ENCODE measurements around the gene CUL4A. TPM values are rescaled to one million over a fixed set of nuclear protein-coding genes. Genes with fewer than 3 reads are reported as not detected.

CUL4A gene
- polyA plus RNA-seq, 1 of the 3 experiments (the other 2 are of a cell fraction) = 51.2 TPM

- TF ChIP-seq NFIC (IDR thresholded peaks at IDR 0.05; ENCODE audit: borderline replicate concordance) (0 out of 2 replicates have a peak, but pooled peaks have one; percentile 33), TEAD4 (IDR thresholded peaks at IDR 0.05; ENCODE audit: borderline replicate concordance, insufficient read depth) (peak; percentile 91), SIN3A (IDR thresholded peaks at IDR 0.05; ENCODE audit: borderline replicate concordance, low read depth, low read length) (peak; percentile 79; the same call in 1 of the 2 replicates), PBX3 (IDR thresholded peaks at IDR 0.05) (peak; percentile 74), NRF1 (IDR thresholded peaks at IDR 0.05; ENCODE audit: low read depth, low read length) (no peak)
Measured at GRCh38 chr13:113178070-113178895, 31.1 kb upstream of the CUL4A start (continued).

DNA sequence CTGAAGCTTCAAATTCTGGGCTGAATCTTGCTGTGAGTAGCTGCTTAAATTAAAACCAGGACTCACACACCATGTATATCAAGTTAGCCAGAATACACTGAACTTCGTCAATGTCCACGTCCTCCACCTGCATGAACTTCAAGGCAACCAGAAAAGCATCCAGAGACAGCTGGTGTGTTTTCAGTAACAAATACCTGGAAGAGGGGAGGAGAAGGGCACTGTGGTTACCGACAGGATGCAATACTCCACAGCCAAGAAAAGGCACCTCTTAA is 30.6 kb upstream of the CUL4A start:
- CTCF ChIA-PET = no interaction called here
- no peaks in the 10 kb centered on the region for H3K27me3 ChIP-seq (ENCODE audit: insufficient read depth)
- H3K79me2 ChIP-seq (ENCODE audit: insufficient read depth) = peaks cover 22% of the 10 kb centered on the region; the same call in 1 of the 2 replicates
- TF ChIP-seq TCF12 (IDR thresholded peaks at IDR 0.05) (peak; percentile 27; the same call in 1 of the 2 replicates), YY1 (IDR thresholded peaks at IDR 0.05; ENCODE audit: low read depth) (no peak)
- peak overlapping the region; percentile 66 for H3K4me2 ChIP-seq
- no peak overlapping the region for H2AFZ ChIP-seq (ENCODE audit: low read depth)
- no peaks in the 10 kb centered on the region for H3K9me2 ChIP-seq
- POLR2A ChIA-PET = no interaction called here
- no peaks in the 10 kb centered on the region for H4K20me1 ChIP-seq (ENCODE audit: insufficient read depth)
- WGBS (ENCODE audit: low lambda C conversion rate) = 46% methylated on average over 3 of the region's 3 CpGs
- peak overlapping the region; percentile 45 for H3K9ac ChIP-seq
- H3K4me1 ChIP-seq (ENCODE audit: control insufficient read depth in 1 of 2, insufficient read depth in 2 of 2, low read depth in 1 of 2, low read length in 1 of 2) = peaks cover 11 to 18% of the 10 kb centered on the region in 2 experiments; a peak in 3 of 4 replicates
- no peak for DNase-seq
- H3K4me3 ChIP-seq (ENCODE audit: low read depth in 2 of 2, low read length in 1 of 2) = peak overlapping the region in 1 of 2 experiments; percentile 16; a peak in 1 of 4 replicates
- H3K36me3 ChIP-seq (replicated peaks in 1 of 2; ENCODE audit: control insufficient read depth in 1 of 2, insufficient read depth in 2 of 2, low read length in 1 of 2) = peaks cover 70 to 75% of the 10 kb centered on the region in 2 experiments
- peak overlapping the region; percentile 73 to 85 for H3K27ac ChIP-seq (ENCODE audit: low read depth in 2 of 2, low read length in 1 of 2)
- peaks cover 31% of the 10 kb centered on the region for H3F3A ChIP-seq (replicated peaks; ENCODE audit: insufficient read depth)
- H3K9me3 ChIP-seq = no peaks in the 10 kb centered on the region

DNA sequence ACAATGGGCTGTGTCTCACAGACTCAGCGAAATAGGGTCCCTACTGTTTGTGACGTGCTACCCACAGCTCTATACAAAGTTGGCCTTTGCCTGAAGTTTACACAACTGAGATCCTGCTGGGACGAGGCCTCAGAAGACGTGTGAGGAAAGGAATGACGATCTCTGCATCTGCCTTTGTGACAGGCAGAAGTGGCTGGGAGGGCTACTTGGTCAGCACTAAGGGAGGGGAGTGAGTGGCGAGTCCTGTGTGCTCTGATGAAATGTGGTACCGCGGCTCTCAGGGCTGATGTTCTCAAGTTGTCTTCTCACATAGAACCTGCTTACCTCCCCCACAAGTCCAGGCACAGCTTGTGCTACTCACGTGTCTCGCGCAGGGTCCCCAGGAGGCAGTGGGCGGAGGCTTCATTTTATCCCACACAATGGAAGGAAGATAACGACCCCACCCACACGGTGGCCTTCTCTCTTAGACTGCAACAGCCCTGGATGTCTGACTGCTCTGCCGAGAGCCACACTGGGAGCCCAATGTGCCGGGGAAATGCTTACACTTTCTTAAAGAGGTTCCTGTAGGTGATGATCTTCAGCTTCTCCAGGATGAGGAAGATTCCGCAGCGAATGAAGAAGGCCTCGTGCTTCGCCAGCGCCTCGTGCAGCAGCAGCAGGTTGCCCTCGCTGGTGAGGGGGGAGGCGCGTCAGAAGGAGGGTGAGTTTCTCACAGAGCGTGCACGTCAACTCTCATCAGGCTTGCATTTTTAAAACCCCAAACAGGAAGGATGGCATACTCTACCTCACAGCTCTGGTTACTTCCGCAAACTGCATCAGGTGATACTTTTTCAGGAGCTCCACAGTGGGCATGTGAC is 29.8 kb upstream of the CUL4A start:
- peaks cover 24% of the 10 kb centered on the region; the same call in 1 of the 2 replicates for H3K79me2 ChIP-seq (ENCODE audit: insufficient read depth)
- WGBS (ENCODE audit: low lambda C conversion rate) = 94% methylated on average over 27 of the region's 28 CpGs
- H4K20me1 ChIP-seq (ENCODE audit: insufficient read depth) = no peaks in the 10 kb centered on the region
- H3K9me3 ChIP-seq = no peaks in the 10 kb centered on the region
- H3K36me3 ChIP-seq (replicated peaks in 1 of 2; ENCODE audit: control insufficient read depth in 1 of 2, insufficient read depth in 2 of 2, low read length in 1 of 2) = peaks cover 76 to 83% of the 10 kb centered on the region in 2 experiments
- peaks cover 31% of the 10 kb centered on the region for H3F3A ChIP-seq (replicated peaks; ENCODE audit: insufficient read depth)
- no peak overlapping the region for H3K4me3 ChIP-seq (ENCODE audit: low read depth in 2 of 2, low read length in 1 of 2)
- H3K27ac ChIP-seq (ENCODE audit: low read depth in 2 of 2, low read length in 1 of 2) = peak overlapping the region; percentile 73 to 85
- peak overlapping the region; percentile 66; the same call in 1 of the 2 replicates for H3K4me2 ChIP-seq
- H3K9ac ChIP-seq = peak overlapping the region; percentile 45
- no peaks in the 10 kb centered on the region for H3K27me3 ChIP-seq (ENCODE audit: insufficient read depth)
- CTCF ChIA-PET = no interaction called here
- POLR2A ChIA-PET = no interaction called here
- H3K4me1 ChIP-seq (ENCODE audit: control insufficient read depth in 1 of 2, insufficient read depth in 2 of 2, low read depth in 1 of 2, low read length in 1 of 2) = peaks cover 11 to 18% of the 10 kb centered on the region in 2 experiments; a peak in 3 of 4 replicates
- H3K9me2 ChIP-seq = no peaks in the 10 kb centered on the region
- no peak for DNase-seq
- H2AFZ ChIP-seq (ENCODE audit: low read depth) = no peak overlapping the region
- no peak for TF ChIP-seq ELF1 (IDR thresholded peaks at IDR 0.05)
- TF ChIP-seq RCOR1 (IDR thresholded peaks at IDR 0.05; ENCODE audit: low read length) = no peak
- no peak for TF ChIP-seq CTCF (IDR thresholded peaks at IDR 0.05)
- no peak for TF ChIP-seq MAX (IDR thresholded peaks at IDR 0.05; ENCODE audit: low read depth)
- no peak for TF ChIP-seq MXI1 (IDR thresholded peaks at IDR 0.05; ENCODE audit: low read depth, low read length)
- no peak for TF ChIP-seq GABPA (IDR thresholded peaks at IDR 0.05; ENCODE audit: low read depth)
- no peak for TF ChIP-seq JUND (IDR thresholded peaks at IDR 0.05)
- no peak for TF ChIP-seq POLR2AphosphoS5 (IDR thresholded peaks at IDR 0.05; ENCODE audit: low read depth, low read length)
- TF ChIP-seq USF2 (IDR thresholded peaks at IDR 0.05; ENCODE audit: borderline replicate concordance, low read depth, low read length) = no peak
- no peak for TF ChIP-seq PBX3 (IDR thresholded peaks at IDR 0.05)
- TF ChIP-seq GATA2 (CRISPR knock-in tag; IDR thresholded peaks at IDR 0.05) = no peak
- TF ChIP-seq EZH2phosphoT487 (IDR thresholded peaks at IDR 0.05; ENCODE audit: borderline replicate concordance, low read depth) = no peak
- no peak for TF ChIP-seq CHD2 (IDR thresholded peaks at IDR 0.05; ENCODE audit: low read length, partially characterized antibody)
